Heart left ventricle (tissue), 16 donors: ENCODE results near the gene ADAMTS12. TPM values are rescaled to one million over a fixed set of nuclear protein-coding genes. Genes with fewer than 3 reads are reported as not detected.

Source experiments
- ATAC-seq, 4 donors: fragments of 200-7000 bp; cut with Tn5 transposase; one replicate each; pipeline ENCODE4 v1.9.1; 2020 to 2022; ENCODE audit warnings: moderate library complexity in 4 of 4, mild to moderate bottlenecking in 3 of 4, moderate number of reproducible peaks in 1 of 4
- DNase-seq, 5 donors: peaks; one replicate each; pipeline ENCODE4 v3.0.0-alpha.2; 2020
- H3K27ac ChIP-seq, 12 donors: fragments of 200-600 bp; sonication (generic) in 4 of 12; one replicate each; pipeline versions ENCODE4 v1.5.0 to v1.8.0; 2016 to 2022; ENCODE audit warnings: mild to moderate bottlenecking in 2 of 12
- H3K27me3 ChIP-seq, 9 donors: fragments of 200-600 bp; sonication (generic) in 2 of 9; one replicate each; pipeline versions ENCODE4 v1.5.1 to v1.8.0; 2016 to 2022; ENCODE audit warnings: mild to moderate bottlenecking in 3 of 9
- H3K36me3 ChIP-seq, 9 donors: fragments of 200-600 bp; sonication (generic) in 2 of 9; one replicate each; pipeline versions ENCODE4 v1.5.0 to v1.8.0; 2018 to 2022; ENCODE audit warnings: mild to moderate bottlenecking in 2 of 9
- H3K4me1 ChIP-seq, 12 donors: fragments of 200-600 bp; sonication (generic) in 4 of 12; one replicate each; pipeline versions ENCODE4 v1.5.0 to v1.8.0; 2016 to 2022; ENCODE audit warnings: mild to moderate bottlenecking in 3 of 12
- H3K4me3 ChIP-seq, 12 donors: fragments of 200-600 bp; sonication (generic) in 4 of 12; one replicate each; pipeline versions ENCODE4 v1.5.0 to v1.8.0; 2017 to 2022; ENCODE audit warnings: mild to moderate bottlenecking in 9 of 12, moderate library complexity in 4 of 12
- H3K9me3 ChIP-seq, 12 donors: fragments of 200-600 bp; sonication (generic) in 4 of 12; one replicate each; pipeline versions ENCODE4 v1.5.0 to v1.8.0; 2016 to 2022; ENCODE audit warnings: mild to moderate bottlenecking in 1 of 12
- CTCF ChIP-seq, 12 donors: fragments of 200-600 bp; sonication (generic) in 4 of 12; IDR thresholded peaks; one replicate each; pipeline versions ENCODE4 v1.5.0 to v1.8.0; 2018 to 2022; ENCODE audit warnings: antibody characterized with exemption in 12 of 12, mild to moderate bottlenecking in 5 of 12
- POLR2A ChIP-seq, 2 donors: fragments of 450-650 bp; IDR thresholded peaks; one replicate each; pipeline ENCODE4 v1.6.1; 2017; ENCODE audit warnings: antibody characterized with exemption in 2 of 2, mild to moderate bottlenecking in 2 of 2, moderate library complexity in 2 of 2
- WGBS, 4 donors: extraction: QIAGEN DNeasy Blood & Tissue Kit in 2 of 4; methylation state at CpG; one replicate each; pipeline versions ENCODE4 v1.1.5 to v1.1.7; 2013 to 2018; 5-methylcytosine and 5-hydroxymethylcytosine counted together
- intact Hi-C, 10 donors: fragments of 100-400 bp; cut with DNase I; formaldehyde crosslinking; loops; one replicate each; pipeline versions ENCODE4 v1.11.1 to v1.14.2; 2022
- polyA plus RNA-seq, 2 donors: library from polyadenylated mRNA; stranded (reverse); fragments of 200-250 nt; gene quantifications; one replicate each; pipeline ENCODE4 v1.2.3, GENCODE V29; 2013
- total RNA-seq, 9 donors: library from RNA; depleted of rRNA in 2 of 9; stranded (reverse); fragments of >200 nt in 2 of 9; fragmentation: NEBNext Ultra II Directional in 3 of 9; extraction: Animal tissue kit (Norgen Biotek cat#: 25700) in 3 of 9; gene quantifications; one replicate each; pipeline versions ENCODE4 v1.1.0 to v1.2.4, GENCODE V29; 2016 to 2023
- donor health status: ischemic (EF 13 %, LVEDD 7.1; RV severe dilation, severe dysfunction).
- donor health status: healthy with polysubstance abuse.
- donor health status: DM: no; HTN: yes; CAD: no.
- donor health status: DM: no; HTN: no; CAD: no.
- donor health status: ischemic (EF 25% LVEDD 6.9; RV normal size, moderate dysfunction).
- donor health status: ischemic (EF 25% LVEDD 5.7; RV mildly dilated, moderate dysfunction).
- donor health status: healthy.
- donor health status: DM: yes; HTN: yes; CAD: no.
- donor health status: ischemic (EF 35%, LVEDD 5.7; RV mildly dilated, moderate dysfunction).
- donor health status: nonischemic (EF 11% LVEDD 7.7; RV severe dilation, severe dysfunction).
- donor health status: DM: yes; HTN: yes; CAD: no.
- donor health status: PGD.
- donor health status: ischemic (EF 29% LVEDD 5.4; RV normal size, mild dysfunction).
- donor health status: nonischemic (EF 23%, LVEDD 6.1; RV moderate dilation, normal function).

ADAMTS12 gene
- total and polyA plus RNA-seq, 11 donors = 0.72 to 4.7 (median 1.7) TPM

- Histone ChIP-seq H3K36me3 (no peaks in the 10 kb centered on the region), H3K4me1 (peaks cover 0 to 20% (median 0%) of the 10 kb centered on the region in 12 donors), H3K9me3 (peaks cover 0 to 12% (median 0%) of the 10 kb centered on the region in 12 donors), H3K27me3 (peaks cover 0 to 3% (median 0%) of the 10 kb centered on the region in 9 donors), H3K27ac (no peak overlapping the region), H3K4me3 (no peak overlapping the region)
- TF ChIP-seq CTCF (IDR thresholded peaks at IDR 0.05) = no peak
- no peak for TF ChIP-seq POLR2A (IDR thresholded peaks at IDR 0.05)
- ATAC-seq (no peak), DNase-seq (no peak)
- intact Hi-C loops = no loop called here
- WGBS, 4 donors = 40 to 73% (median 51%) methylated on average over 1 of the region's 1 CpG
These were observed 176.1 kb downstream of the ADAMTS12 start for GRCh38 chr5:33715661-33716060.

GRCh38 chr5:33713136-33713765 lies 178.5 kb downstream of the ADAMTS12 start:
- H3K4me1 ChIP-seq = peaks cover 0 to 20% (median 0%) of the 10 kb centered on the region in 12 donors
- TF ChIP-seq CTCF (IDR thresholded peaks at IDR 0.05) (no peak), POLR2A (IDR thresholded peaks at IDR 0.05) (no peak)
- H3K27ac ChIP-seq = peak overlapping the region in 5 of 12 donors; percentile 9 to 51 (median 38)
- peaks cover 0 to 15% (median 0%) of the 10 kb centered on the region in 12 donors for H3K9me3 ChIP-seq
- whole genome bisulfite sequencing, 4 donors = 37 to 71% (median 45%) methylated on average over 2 of the region's 2 CpGs
- no peak overlapping the region for H3K4me3 ChIP-seq
- no peak for ATAC-seq
- H3K36me3 ChIP-seq = no peaks in the 10 kb centered on the region
- H3K27me3 ChIP-seq = peaks cover 0 to 3% (median 0%) of the 10 kb centered on the region in 9 donors
- DNase-seq = no peak
- intact Hi-C loops = no loop called here

GRCh38 chr5:33712664-33713063 lies 179.1 kb downstream of the ADAMTS12 start:
- ATAC-seq (no peak), DNase-seq (no peak)
- Histone ChIP-seq H3K36me3 (no peaks in the 10 kb centered on the region), H3K4me3 (no peak overlapping the region), H3K27me3 (peaks cover 0 to 3% (median 0%) of the 10 kb centered on the region in 9 donors), H3K27ac (peak overlapping the region in 2 of 12 donors; percentile 15 to 39), H3K4me1 (peaks cover 0 to 20% (median 0%) of the 10 kb centered on the region in 12 donors), H3K9me3 (peaks cover 0 to 17% (median under 1%) of the 10 kb centered on the region in 12 donors)
- no peak for TF ChIP-seq CTCF (IDR thresholded peaks at IDR 0.05)
- no peak for TF ChIP-seq POLR2A (IDR thresholded peaks at IDR 0.05)
- intact Hi-C loops = no loop called here

GRCh38 chr5:33711094-33711679 lies 180.6 kb downstream of the ADAMTS12 start:
- ATAC-seq = peak in 3 of 4 donors; percentile 55 to 89 (median 76)
- peak overlapping the region in 5 of 12 donors; percentile 17 to 53 (median 29) for H3K27ac ChIP-seq

More at GRCh38 chr5:33711094-33711679, 180.6 kb downstream of the ADAMTS12 start:
- WGBS, 4 donors = 50 to 66% (median 55%) methylated on average over 3 of the region's 3 CpGs
- DNase-seq = peak in 3 of 5 donors; percentile 31 to 54 (median 36)
- TF ChIP-seq POLR2A (IDR thresholded peaks at IDR 0.05) (no peak), CTCF (IDR thresholded peaks at IDR 0.05) (no peak)
- peaks cover 0 to 20% (median 0%) of the 10 kb centered on the region in 12 donors for H3K4me1 ChIP-seq
- intact Hi-C loops = no loop called here
- no peak overlapping the region for H3K4me3 ChIP-seq
- H3K9me3 ChIP-seq = peaks cover 0 to 23% (median 3%) of the 10 kb centered on the region in 12 donors
- H3K36me3 ChIP-seq = no peaks in the 10 kb centered on the region
- H3K27me3 ChIP-seq = peaks cover 0 to 3% (median 0%) of the 10 kb centered on the region in 9 donors
